GM19193 (cell line): ENCODE measurements around the gene FLOT2.

Source experiments
- POLR2A ChIP-seq: IDR thresholded peaks from 4 replicates; pipeline ENCODE4 v1.6.1; 2011; ENCODE audit not compliant: insufficient read depth, insufficient read length; ENCODE audit errors: extremely low read depth

FLOT2 gene

DNA sequence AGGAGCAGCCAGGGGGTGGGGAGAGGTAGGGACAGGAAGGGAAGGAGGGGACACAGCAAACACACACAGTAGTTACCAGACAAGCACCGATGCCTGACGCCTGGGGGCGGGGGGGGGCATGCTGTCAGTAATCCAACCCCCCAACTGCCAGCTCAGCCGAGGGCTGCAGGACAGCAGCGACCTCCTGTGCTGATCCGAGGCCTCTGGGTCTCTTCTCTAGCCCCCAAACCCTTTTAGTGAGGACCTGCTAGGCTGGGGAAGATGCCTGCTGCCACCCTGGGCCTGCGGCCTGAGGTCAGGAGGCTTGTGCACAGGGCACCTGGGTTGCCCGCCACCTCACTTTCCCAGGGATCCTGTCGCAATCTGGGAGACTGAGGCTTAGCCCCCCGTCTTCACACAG is 11.6 kb downstream of the FLOT2 start:
- no peak for TF ChIP-seq POLR2A

DNA sequence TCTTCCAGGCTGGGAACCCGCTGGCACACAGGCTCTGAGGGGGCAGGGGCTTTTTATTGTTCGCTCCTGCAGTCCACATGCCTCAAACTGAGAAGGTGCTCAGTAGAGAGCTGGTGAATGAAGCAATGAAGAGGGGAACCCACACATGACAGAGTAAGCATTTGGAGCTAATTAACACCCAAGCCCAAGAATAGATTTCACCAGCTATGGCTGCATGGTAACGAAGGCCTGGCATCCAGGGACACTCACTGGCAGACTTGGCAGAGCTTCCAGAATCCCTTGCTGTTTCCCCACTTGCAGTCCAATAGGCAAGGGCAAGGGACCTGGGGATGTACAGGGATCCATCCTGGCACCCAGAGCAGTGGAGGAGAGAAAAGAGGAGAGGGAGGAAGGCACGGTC is 12.2 kb downstream of the FLOT2 start:
- no peak for TF ChIP-seq POLR2A

DNA sequence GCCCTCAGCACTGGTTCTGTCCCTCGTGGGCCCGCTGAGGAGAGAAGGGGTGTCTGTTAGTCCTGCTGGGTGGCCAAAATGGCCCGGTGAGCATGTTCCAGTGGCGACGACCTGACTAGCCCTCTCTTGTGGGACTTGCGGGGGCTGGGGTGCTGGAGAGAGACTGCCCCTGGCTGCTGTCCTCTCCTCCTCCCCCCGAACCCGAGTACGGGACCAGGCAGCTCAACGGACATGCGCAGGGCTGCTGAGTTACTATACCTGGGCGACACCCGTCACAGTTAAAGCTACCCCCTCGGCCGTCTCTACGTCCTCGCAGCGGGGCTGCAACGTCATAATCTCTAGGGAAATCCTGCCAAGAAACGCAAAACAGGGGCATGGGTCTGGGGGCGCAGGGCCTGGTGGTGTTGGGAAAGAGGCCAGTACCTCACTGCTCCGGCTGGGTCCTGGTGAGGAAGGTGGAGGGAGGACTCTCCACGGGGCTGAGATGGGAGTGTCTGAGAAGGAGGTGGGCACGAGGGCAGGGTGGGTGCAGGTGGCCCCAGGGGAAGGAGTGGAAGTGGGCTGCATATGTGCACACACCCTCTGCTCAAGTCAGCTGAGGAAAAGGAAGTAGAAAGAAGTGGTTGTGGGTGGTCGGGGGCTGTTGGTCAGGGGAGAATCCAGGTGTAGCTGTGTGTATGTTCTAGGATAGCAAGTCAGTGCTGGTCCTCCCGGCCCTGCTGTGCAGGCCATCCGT is 13.4 kb downstream of the FLOT2 start:
- no peak for TF ChIP-seq POLR2A

DNA sequence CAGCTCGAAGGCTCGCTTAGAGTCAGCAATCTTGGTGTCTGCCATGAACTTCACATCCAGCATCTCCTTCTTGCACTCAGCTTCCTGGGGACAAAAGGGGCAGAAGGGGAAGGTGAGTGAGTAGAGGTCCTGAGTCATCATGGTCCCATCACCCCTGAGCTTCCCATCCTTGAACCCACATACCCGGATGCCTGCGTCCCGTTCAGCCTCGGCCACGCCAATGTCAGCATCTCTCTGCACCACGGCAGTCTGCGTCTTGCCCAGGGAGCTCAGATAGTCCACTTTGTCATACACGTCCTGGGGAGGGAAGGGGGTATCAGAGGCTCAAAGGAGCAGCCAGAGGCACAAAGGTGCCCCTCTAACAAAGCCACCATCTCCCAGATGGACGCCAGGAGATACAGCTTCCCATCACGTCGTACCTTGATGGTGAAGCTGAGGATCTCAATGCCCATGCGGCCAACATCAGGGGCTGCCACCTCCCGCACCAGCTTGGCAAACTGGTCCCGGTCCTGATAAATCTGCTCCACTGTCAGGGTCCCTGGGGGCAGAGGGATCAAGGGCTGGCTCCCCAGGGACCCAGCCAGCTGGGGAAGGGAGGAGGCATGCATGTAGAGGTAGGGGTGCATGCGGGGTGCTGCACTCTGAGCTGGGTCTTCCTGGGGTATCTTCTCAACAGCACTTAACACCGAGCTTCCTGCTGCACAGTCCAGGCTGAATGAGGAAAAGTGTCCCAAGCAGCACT is 15.2 kb downstream of the FLOT2 start:
- TF ChIP-seq POLR2A: no peak

DNA sequence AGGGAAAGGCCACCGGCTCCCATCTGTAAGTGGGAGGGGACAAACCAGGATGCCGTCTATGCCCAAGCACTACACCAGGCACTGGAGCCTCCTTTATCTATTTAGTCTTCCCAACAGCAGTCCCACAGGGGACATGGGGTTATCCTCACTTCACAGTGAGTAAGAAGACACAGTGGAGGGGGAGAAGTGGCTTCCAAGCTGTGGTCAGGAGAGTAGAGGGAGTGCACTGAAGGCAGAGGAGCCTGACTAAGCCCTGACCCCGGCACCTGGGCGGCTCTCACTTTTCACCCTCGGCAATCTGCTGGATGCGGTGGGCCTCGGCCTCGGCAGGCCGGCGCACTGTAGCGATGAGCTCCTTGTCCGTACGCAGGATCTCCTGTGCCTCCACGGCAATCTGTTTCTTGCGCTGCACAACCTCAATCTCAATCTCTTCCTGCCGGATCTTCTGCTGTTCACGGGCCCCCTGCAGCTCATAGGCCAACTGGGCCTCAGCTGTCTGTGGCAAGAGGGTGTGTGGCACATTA is 15.9 kb downstream of the FLOT2 start:
- TF ChIP-seq POLR2A: no peak

DNA sequence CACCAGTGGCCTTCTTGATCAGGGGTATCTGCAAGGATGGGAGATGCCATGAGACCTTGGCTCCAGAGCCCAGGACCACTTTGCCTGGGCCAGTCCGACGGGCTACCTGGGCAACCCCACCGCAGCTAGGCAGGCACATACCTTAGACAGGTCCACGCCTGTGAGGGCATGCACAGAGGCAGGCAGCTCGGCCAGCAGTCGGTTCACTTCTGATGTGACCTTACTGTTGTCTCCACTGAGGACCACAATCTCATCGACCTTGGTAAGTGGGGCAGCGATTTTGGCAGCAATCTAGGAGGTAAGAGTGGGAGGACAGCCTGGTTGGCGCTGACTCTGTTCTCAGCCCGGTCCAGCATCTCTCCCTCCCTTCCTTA is 17.0 kb downstream of the FLOT2 start:
- TF ChIP-seq POLR2A: no peak

DNA sequence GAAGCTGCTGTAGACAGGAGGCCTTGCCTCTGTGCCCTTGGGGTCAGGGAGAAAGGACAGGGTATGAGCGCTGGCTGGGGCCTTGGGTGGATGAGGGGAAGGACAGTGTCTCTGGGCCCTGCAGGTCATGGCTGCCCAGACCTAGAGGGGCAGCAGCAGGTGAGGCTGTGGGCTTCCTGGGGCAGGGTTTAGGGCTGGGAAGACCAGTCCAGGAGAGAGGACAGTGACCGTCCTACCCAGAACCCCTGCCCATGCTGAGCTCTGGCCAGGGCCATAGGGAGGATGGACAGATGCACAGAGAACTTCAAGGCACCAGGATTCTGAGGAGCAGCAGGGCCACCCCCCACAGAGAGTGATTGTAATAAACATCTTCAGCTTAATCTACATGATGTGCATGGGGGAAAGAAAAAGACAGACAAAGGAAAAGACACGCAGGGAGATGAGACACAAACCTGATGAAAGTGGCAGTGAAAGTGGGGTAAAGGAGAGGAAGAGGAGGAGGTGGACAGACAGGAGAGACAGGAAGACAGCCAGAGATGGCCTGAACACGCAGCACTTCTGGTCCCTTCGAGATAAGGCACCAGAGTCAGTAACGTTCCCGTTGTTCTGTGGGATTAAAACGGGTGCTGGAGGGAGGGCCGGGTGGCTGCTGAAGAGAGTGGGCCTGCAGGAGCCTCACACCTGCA is 17.5 kb downstream of the FLOT2 start:
- TF ChIP-seq POLR2A: no peak

DNA sequence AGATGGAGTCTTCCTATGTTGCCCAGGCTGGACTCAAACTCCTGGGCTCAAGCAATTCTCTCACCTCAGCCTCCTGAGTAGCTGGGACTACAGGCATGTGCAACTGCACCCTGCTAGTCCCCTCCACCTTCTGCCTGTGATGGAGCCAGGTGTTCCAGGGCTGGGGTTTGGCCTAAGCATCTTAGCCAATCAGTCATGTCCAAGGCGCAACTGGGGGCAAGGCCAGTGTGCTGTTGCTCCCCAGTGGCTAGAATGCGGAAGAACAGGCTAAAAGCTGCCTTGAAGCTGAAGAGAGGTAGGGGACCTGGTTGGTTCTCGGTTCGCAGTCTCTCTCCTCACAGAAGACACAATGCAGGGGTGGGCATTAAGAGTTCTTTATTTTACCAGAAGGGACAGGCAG is 18.6 kb downstream of the FLOT2 start:
- TF ChIP-seq POLR2A: no peak

DNA sequence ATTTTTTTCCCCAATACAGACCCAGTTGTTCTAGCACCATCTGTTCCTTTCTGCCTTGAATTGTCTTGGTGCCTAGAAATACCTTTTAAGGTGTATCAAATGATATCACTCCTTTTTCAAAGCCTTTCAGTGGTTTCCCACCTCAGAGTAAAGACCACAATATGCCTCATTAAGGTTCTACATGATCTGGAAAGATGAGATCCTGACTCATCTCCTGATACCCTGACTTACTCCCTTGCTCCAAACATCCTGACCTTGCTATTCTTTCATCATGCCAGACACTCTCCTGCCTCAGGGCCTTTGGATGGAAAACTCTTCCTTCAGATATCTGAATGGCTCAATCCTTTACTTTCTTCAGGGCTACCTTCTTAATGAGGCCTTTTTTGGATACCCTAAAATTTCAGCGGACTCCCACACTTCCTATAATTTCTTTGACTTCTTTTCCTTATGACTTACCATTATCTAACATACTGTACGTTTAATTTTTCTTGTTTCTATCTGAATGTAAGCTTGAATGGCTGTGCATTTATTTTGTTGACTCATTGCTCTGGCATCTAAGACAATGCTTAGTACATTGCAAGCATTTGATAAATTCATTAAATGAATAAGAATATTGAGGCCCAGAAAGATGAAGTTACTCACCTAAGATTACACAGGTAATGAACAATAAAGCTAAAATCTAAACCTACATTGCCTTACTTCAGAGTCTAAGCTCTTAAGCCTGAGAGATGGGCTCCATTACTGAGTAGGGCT is 19.2 kb downstream of the FLOT2 start:
- no peak for TF ChIP-seq POLR2A

DNA sequence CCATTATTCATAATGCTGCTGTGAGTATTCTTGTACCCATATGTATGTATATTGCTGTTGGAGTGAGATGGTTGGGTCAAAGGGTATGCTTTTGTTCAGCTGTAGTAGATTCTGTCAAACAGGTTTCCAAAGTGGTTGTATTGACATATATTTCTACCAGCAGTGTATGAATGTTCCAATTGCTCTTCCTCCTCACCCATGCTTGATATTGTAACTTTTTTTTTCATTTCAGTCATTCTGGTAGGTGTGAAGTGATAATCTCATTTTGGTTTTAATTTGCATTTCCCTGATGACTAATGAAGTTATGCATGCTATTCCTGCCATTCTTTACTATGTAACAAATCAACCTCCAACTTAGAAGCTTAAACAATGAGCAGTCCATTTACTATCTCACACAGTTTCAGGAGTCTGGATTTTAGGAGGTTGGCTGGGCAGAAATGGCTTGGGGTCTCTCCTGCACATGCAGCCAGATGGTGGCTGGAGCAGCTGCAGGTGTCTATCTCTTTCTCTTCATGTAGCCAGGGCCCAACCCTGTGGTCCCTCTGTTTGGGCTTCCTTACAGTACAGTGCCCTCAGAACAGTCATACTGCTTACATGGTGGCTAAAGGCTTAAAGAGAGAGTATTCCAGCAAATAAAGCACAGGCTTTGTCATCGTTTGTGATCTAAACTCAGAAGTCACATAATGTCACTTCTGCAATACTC is 21.5 kb downstream of the FLOT2 start:
- no peak for TF ChIP-seq POLR2A

DNA sequence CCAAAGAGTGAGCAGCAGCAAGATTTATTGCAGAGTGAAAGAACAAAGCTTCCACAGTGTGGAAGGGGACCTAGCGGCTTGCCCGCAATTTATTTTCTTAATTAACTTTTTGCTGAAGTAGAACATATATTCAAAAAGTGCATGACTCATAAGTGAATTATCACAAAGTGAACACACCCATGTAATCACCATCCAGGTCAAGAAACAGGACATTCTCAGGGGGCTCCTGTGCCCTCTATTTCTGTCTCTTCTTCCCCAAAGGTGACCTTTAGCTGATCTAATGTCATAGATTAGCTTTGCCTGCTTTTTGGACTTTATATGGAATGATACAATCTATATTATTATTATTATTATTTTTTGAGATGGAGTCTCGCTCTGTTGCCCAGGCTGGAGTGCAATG is 22.8 kb downstream of the FLOT2 start:
- no peak for TF ChIP-seq POLR2A

DNA sequence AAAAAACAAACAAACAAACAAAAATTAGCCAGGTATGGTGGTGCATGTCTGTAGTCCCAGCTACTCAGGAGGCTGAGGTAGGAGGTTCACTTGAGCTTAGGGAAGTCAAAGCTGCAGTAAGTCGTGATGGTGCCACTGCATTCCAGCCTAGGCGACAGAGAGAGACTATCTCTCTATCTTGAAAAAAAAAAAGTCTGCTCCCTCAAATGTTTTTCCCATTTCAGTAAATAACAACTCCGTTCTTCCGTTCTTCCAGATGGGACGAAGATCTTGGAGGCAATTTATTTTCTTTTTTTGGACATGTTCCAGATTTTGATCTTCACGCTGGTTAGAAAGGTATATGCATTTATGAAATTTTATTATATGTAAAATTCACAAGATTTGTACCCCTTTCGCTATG is 23.7 kb downstream of the FLOT2 start:
- TF ChIP-seq POLR2A: no peak

DNA sequence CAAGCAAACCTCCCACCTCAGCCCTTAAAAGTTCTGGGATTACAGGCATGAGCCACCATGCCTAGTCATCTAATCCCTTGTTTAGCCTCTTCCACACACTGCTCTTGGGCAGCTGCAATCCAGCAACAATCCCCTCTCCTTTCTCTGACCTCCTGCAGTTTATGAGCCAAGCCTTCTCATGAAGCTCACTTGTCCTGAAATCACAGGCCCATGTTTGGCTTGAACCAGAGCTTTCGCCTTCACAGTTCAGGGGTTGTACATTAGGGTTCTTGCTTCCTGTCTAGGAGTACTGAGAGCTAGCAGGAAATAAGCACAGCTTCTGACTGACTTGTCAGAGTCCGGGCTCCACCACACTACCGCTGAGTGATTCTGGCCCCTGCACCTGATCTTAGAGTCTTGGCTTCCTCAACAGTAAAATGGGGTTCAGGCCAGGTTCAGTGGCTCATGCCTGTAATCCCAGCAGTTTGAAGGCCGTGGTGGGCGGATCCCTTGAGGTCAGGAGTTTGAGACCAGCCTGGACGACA is 26.4 kb downstream of the FLOT2 start:
- TF ChIP-seq POLR2A: no peak

DNA sequence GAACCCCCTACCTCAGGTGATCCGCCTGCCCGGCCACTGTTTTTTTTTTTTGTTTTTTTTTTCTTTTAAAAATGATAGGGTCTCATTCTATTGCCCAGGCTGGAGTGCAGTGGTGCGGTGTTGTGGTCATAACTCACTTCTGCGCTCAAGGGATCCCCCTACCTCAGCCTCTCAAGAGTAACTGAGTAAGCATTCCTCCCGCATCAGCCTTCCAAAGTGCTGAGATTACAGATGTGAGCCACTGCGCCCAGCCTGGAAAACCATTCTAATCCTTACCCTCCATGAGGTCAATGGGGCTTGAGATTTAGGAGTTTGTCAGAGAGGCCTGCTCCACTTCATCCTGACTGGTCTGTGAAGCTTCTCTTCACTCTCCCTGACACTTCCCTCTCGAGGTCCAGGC is 30.3 kb downstream of the FLOT2 start:
- no peak for TF ChIP-seq POLR2A
